GM18505 (cell line): Measurements from ENCODE around the gene BIN2.
"Not testable (repeated sequence)": the region's sequence is repeated elsewhere in the genome, so short reads cannot be mapped to it uniquely, and the experiment has no call there.

Experiments used
- ATAC-seq: cut with Tn5 transposase; IDR thresholded peaks from one replicate; pipeline ENCODE4 v1.9.1; 2021; ENCODE audit not compliant: unreplicated experiment
- POLR2A ChIP-seq: IDR thresholded peaks from 4 replicates; pipeline ENCODE4 v1.6.1; 2011; ENCODE audit warnings: borderline replicate concordance; ENCODE audit not compliant: insufficient read depth, insufficient read length; ENCODE audit errors: extremely low read depth

Gene BIN2

DNA sequence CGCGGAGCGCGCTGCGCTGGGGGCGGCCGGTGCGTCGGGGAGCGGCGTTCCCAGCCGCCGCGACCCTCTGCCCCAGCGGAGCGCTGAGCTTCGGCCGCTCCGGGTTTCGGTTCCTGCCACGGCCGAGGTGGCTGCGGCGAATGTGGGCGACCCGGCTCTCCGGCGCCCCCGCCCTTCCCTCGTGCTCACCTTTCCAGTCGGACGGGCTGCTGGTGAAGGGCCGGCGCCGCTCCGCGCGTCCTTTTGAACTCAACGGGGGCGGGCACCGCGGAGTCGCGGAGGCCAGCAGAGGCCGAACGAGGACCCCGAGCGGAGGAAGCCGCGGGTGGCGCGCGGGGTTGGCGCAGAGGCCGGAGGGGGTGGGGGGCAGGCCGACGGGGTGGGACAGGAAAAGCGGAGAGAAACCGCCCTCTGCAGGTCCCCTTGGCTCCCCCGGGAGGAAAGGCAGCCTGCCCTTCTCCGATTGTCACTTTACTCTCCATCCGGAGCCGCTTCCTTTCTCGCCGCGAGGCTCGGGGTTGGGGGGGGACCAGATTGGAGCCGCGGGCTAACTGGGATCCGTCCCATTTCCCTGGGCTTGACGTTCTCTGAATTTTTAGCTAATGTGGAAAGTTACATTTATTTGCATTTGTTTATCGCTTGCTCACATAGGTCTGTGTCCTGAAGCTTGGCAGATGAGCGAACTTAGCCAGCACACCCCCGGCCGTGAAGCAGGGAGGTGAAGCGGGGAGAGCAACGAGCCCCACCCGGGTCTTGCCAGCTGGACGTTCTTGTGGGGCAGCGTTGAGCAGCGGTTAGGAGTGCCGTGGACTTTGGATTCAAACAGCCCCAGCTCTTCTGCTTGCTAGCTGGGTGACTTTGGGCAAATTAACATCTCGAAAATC lies 53.7 kb downstream of the BIN2 start, which contains the start of gene SMAGP:
TSS of gene SMAGP (minus strand) at position 349 of the 884 bp plus-strand sequence. CDS start 1,137 bp downstream, outside the sequence.
- no peak for TF ChIP-seq POLR2A
- peak; percentile 66 for ATAC-seq

DNA sequence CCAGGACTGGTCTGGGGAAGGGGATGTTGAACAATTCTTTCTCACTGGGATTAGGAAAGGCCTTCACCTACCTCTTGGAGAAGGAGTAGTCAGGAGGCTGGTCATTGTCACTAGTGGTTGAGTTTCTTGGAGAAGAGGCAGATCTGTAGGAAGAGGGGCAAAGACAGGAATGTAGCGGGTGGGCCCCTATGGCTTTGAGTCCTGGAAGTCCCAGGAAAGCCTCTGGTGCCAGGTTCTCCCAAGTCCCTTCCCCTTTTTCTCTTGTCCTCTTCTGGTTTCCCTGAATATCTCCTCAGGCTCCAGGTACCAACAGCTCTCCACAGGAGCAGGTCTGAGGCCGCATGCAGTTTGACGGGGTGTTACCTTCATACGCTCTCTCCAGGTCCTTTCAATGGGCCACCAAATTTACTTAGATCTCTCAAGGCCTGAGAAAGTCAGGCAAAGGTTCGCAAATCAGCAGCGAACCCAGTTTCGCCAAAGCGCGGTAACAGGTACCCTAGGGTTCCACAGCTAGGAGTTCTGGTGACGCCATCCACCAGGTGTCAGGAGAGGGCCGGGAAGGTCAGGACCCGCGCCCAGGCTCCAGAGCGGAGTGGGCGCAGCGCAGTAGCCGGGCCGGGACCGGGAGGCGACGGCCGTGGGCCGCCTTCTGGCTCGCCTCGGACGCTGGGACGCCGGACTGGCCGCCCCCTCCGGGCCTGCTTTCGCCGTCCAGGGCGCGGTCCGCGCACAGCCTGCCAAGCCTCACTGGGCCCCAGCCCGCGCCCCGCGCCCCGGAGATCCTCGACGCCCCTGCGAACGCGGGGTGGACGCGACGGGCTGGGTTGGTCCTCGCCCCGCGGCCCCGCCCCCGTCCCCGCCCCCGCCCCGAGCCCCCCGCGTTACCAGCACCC lies 54.6 kb downstream of the BIN2 start:
- TF ChIP-seq POLR2A, result no peak
- peak; percentile 23 for ATAC-seq

- ATAC-seq, result no peak
- no peak for TF ChIP-seq POLR2A
Observed at GRCh38 chr12:51265024-51265423, 59.0 kb downstream of the BIN2 start.

GRCh38 chr12:51264297-51264696 lies 59.7 kb downstream of the BIN2 start:
- ATAC-seq, result no peak
- no peak for TF ChIP-seq POLR2A

DNA sequence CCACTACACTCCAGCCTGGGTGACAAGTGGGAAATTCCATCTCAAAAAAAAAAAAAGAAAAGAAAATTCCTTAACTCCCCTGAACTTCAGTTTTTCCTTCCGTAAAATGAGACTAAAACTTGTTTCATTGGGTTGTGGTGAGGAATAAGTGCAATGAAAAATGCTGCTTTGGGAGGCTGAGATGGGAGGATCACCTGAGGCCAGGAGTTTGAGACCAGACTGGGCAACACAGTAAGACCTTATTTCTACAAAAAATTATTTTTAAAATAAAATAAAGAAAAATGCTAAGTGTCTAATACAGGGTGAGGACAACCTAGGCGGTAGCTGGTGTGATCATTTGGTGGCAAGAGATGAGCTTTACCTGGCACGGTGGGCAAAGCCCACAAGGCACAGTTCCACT lies 60.6 kb downstream of the BIN2 start:
- no peak for ATAC-seq
- TF ChIP-seq POLR2A, result no peak

GRCh38 chr12:51262758-51263177 lies 61.2 kb downstream of the BIN2 start:
- no peak for ATAC-seq
- no peak for TF ChIP-seq POLR2A

DNA sequence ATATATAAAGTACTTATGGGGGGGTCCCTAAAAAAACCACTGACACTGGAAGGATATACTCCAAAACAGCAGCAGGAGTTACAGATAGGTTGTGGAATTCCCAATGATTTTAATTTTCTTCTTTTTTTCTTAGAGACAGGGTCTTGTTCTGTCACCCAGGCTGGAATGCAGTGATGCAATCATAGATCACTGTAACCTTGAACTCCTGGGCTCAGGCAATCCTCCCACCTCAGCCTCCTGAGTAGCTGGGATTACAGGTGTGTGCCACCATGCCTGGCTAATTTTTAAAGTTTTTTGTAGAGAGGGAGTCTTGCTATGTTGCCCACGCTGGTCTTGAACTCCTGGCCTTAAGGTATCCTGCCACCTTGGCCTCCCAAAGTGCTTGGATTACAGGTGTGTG lies 64.4 kb downstream of the BIN2 start:
- not testable (repeated sequence) for ATAC-seq

GRCh38 chr12:51254536-51254935 lies 69.4 kb downstream of the BIN2 start:
- TF ChIP-seq POLR2A, result no peak
- no peak for ATAC-seq

- no peak for TF ChIP-seq POLR2A
- no peak for ATAC-seq
Observed at GRCh38 chr12:51253276-51253675, 70.7 kb downstream of the BIN2 start.

- ATAC-seq, result no peak
- no peak for TF ChIP-seq POLR2A
Observed at GRCh38 chr12:51247523-51248206, 76.3 kb downstream of the BIN2 start.

GRCh38 chr12:51246254-51246853 lies 77.6 kb downstream of the BIN2 start:
- ATAC-seq, result no peak
- TF ChIP-seq POLR2A, result no peak

DNA sequence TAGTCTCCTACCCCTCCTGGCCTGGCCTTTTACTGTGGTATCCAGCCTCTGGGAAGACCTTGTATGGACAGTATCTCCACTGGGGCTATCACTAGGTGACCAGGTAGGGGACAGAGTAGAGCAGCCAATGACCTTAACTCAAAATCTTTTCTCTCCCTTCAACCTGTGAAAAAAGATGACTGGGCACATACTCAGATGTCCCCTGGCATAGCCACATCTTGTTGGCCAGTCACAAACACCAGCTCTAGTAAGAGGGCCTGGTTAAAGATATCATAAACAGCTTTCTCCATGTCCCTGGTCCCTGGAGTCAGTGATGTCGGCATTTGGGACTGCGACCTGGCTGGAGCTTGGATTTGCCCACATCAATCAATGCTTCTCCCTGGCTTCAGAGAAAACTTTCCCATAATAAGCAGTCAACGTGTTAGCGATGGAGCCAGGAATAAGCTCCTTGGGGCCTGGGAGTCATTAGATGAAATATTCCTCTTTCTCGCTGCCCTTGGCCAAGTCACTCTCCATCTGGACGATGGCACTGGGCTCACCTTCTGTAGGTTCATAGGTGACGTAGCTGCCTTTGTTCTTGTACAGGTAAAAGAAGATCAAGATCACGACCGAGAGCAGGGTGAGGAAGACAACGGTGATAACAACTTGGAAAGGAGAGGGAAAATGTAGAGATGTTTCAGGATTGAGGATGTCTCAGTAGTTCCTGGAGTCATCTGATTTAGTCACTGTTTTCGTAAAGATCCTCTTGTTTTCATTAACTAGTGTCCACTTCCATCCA lies 78.3 kb downstream of the BIN2 start:
- TF ChIP-seq POLR2A, result peak; percentile 8
- no peak for ATAC-seq
